DND-41 (cell line): ENCODE results near the gene SPECC1.

Experiments
- ATAC-seq: fragments of 200-7000 bp; cut with Tn5 transposase; 3 replicates; pipeline ENCODE4 v1.9.1; 2021; ENCODE audit warnings: low read depth; ENCODE audit not compliant: insufficient read depth
- DNase-seq: peaks from one replicate; pipeline ENCODE4 v3.0.0-alpha.2; 2020
- H2AFZ ChIP-seq: 2 replicates; pipeline ENCODE4 v1.6.0; 2012; ENCODE audit warnings: low read depth, low read length
- H3K27ac ChIP-seq: 2 replicates; pipeline ENCODE4 v1.5.1; 2012; ENCODE audit warnings: low read length, inconsistent platforms
- H3K27me3 ChIP-seq: fragments of 200-600 bp; sonication (generic); 2 replicates; pipeline ENCODE4 v1.6.0; 2012; ENCODE audit warnings: low read length, mild to moderate bottlenecking, inconsistent platforms; ENCODE audit not compliant: insufficient read depth, poor library complexity
- H3K36me3 ChIP-seq: 2 replicates; pipeline ENCODE4 v1.5.1; 2012; ENCODE audit warnings: low read length, inconsistent platforms; ENCODE audit not compliant: insufficient read depth
- H3K4me1 ChIP-seq: 2 replicates; pipeline ENCODE4 v1.5.1; 2012; ENCODE audit warnings: mild to moderate bottlenecking, low read length; ENCODE audit not compliant: insufficient read depth
- H3K4me2 ChIP-seq: 2 replicates; pipeline ENCODE4 v1.6.0; 2012; ENCODE audit warnings: mild to moderate bottlenecking, moderate library complexity, low read length, inconsistent platforms; ENCODE audit not compliant: insufficient read depth
- H3K4me3 ChIP-seq, 2 experiments: fragments of 200-600 bp in 1 of 2; shearing (Covaris generic) in 1 of 2; 2 replicates each; pipeline ENCODE4 v1.5.1; 2012 to 2016; ENCODE audit warnings: inconsistent platforms in 2 of 2, low read length in 2 of 2, mild to moderate bottlenecking in 2 of 2, low read depth in 1 of 2, moderate library complexity in 1 of 2
- H3K79me2 ChIP-seq: 2 replicates; pipeline ENCODE4 v1.6.0; 2012; ENCODE audit warnings: low read length, inconsistent platforms; ENCODE audit not compliant: insufficient read depth
- H3K9ac ChIP-seq: 2 replicates; pipeline ENCODE4 v1.6.0; 2012; ENCODE audit warnings: low read depth, mild to moderate bottlenecking, inconsistent platforms, low read length, moderate library complexity
- H3K9me3 ChIP-seq: 2 replicates; pipeline ENCODE4 v1.5.1; 2012; ENCODE audit warnings: low read length, moderate library complexity, mild to moderate bottlenecking, inconsistent platforms; ENCODE audit not compliant: insufficient read depth, severe bottlenecking
- H4K20me1 ChIP-seq: 2 replicates; pipeline ENCODE4 v1.6.0; 2012; ENCODE audit warnings: low read length; ENCODE audit not compliant: insufficient read depth
- CTCF ChIP-seq: IDR thresholded peaks from 2 replicates; pipeline ENCODE4 v1.5.1; 2012; ENCODE audit warnings: borderline replicate concordance, low read length, moderate library complexity, mild to moderate bottlenecking; ENCODE audit not compliant: poor library complexity, severe bottlenecking; ENCODE audit errors: extremely low read depth
- EZH2 ChIP-seq: IDR thresholded peaks from 3 replicates; pipeline ENCODE4 v1.6.1; 2012; ENCODE audit warnings: borderline replicate concordance, low read depth, mild to moderate bottlenecking, moderate library complexity, low read length, inconsistent platforms; ENCODE audit not compliant: severe bottlenecking

SPECC1 gene

GRCh38 chr17:20264996-20265395 is 255.8 kb downstream of the SPECC1 start:
- DNase-seq (no peak), ATAC-seq (no peak)
- Histone ChIP-seq H3K4me3 (no peak overlapping the region), H3K9ac (no peak overlapping the region), H3K4me2 (no peak overlapping the region), H3K27ac (no peak overlapping the region), H3K27me3 (no peaks in the 10 kb centered on the region), H2AFZ (no peak overlapping the region), H3K4me1 (no peaks in the 10 kb centered on the region), H3K36me3 (no peaks in the 10 kb centered on the region), H3K79me2 (no peaks in the 10 kb centered on the region), H4K20me1 (no peaks in the 10 kb centered on the region), H3K9me3 (no peaks in the 10 kb centered on the region)
- no peak for TF ChIP-seq CTCF
- TF ChIP-seq EZH2 = no peak

DNA sequence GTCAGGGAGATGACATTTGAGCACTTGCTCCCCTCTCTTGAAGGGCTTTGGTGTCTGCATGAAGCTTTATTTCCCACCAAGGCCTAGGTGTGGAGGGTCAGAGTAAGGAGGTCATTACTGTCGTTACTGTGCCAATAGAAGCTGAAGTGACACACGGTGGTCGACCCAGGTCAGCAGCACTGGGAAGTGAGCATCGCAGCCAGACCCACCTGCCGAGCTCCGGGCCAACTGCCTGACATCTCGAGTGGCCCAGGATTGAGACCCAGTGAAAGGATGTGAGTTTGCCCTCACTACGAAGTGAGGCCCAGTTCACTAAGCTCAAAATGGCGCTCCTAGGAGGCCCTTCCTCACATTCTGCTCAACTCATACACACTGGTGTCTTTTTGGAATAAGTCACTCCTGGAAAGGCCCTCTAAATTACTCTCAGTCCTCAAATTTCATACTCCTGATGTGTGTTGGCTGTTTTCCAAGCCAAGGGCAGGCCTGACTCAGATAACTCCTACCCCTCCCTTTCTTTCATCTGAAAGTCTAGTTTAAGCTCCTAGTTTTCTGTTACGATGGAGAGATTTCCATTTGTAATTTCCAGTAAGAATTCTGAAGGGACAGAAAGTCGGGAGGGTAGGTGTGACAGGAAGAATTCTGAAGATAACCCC is 257.8 kb downstream of the SPECC1 start:
- Histone ChIP-seq H3K27me3 (no peaks in the 10 kb centered on the region), H3K9me3 (no peaks in the 10 kb centered on the region), H3K79me2 (no peaks in the 10 kb centered on the region), H2AFZ (no peak overlapping the region), H3K4me2 (no peak overlapping the region), H3K4me1 (no peaks in the 10 kb centered on the region), H4K20me1 (no peaks in the 10 kb centered on the region), H3K4me3 (no peak overlapping the region), H3K9ac (no peak overlapping the region), H3K27ac (no peak overlapping the region), H3K36me3 (no peaks in the 10 kb centered on the region)
- TF ChIP-seq CTCF (no peak), EZH2 (no peak)
- no peak for DNase-seq
- ATAC-seq = no peak

GRCh38 chr17:20267459-20267842 is 258.3 kb downstream of the SPECC1 start:
- no peaks in the 10 kb centered on the region for H3K4me1 ChIP-seq
- H3K9me3 ChIP-seq = no peaks in the 10 kb centered on the region
- H3K27me3 ChIP-seq = no peaks in the 10 kb centered on the region
- no peaks in the 10 kb centered on the region for H4K20me1 ChIP-seq
- DNase-seq = peak; percentile 5
- H3K9ac ChIP-seq = no peak overlapping the region
- no peak overlapping the region for H3K27ac ChIP-seq
- H2AFZ ChIP-seq = no peak overlapping the region
- H3K4me2 ChIP-seq = no peak overlapping the region
- no peak overlapping the region for H3K4me3 ChIP-seq
- H3K79me2 ChIP-seq = no peaks in the 10 kb centered on the region
- H3K36me3 ChIP-seq = no peaks in the 10 kb centered on the region
- no peak for ATAC-seq
- TF ChIP-seq EZH2 (no peak), CTCF (no peak)
